H9 (cell line): Measurements from ENCODE around the gene PGR. TPM values are rescaled to one million over a fixed set of nuclear protein-coding genes. Genes with fewer than 3 reads are reported as not detected.

ENCODE experiments used
- DNase-seq: peaks from one replicate; pipeline ENCODE4 v3.0.0-alpha.2; 2017
- H2AFZ ChIP-seq: one replicate; pipeline ENCODE4 v1.6.1; 2013; ENCODE audit warnings: mild to moderate bottlenecking, low read length, control low read depth, moderate library complexity
- H2AK5ac ChIP-seq: 2 replicates; pipeline ENCODE4 v1.6.1; 2013; ENCODE audit warnings: low read length, control low read depth, mixed read lengths; ENCODE audit not compliant: insufficient read length
- H2BK120ac ChIP-seq: one replicate; pipeline ENCODE4 v1.6.1; 2013; ENCODE audit warnings: low read depth, mild to moderate bottlenecking, low read length, control low read depth, inconsistent platforms; ENCODE audit not compliant: poor library complexity, severe bottlenecking
- H2BK12ac ChIP-seq: 2 replicates; pipeline ENCODE4 v1.6.1; 2013; ENCODE audit warnings: low read length, control low read depth, mixed read lengths, low read depth; ENCODE audit not compliant: insufficient read length
- H2BK15ac ChIP-seq: 2 replicates; pipeline ENCODE4 v1.6.1; 2013; ENCODE audit warnings: low read depth, low read length, control low read depth
- H2BK20ac ChIP-seq: one replicate; pipeline ENCODE4 v1.6.1; 2013; ENCODE audit warnings: low read depth, mild to moderate bottlenecking, low read length, control low read depth, inconsistent platforms; ENCODE audit not compliant: poor library complexity, severe bottlenecking
- H2BK5ac ChIP-seq: 2 replicates; pipeline ENCODE4 v1.6.1; 2013; ENCODE audit warnings: low read length, control low read depth, mixed read lengths; ENCODE audit not compliant: insufficient read length
- H3K14ac ChIP-seq: 2 replicates; pipeline ENCODE4 v1.6.1; 2013; ENCODE audit warnings: low read length, control low read depth; ENCODE audit not compliant: insufficient read depth
- H3K18ac ChIP-seq: 2 replicates; pipeline ENCODE4 v1.6.1; 2013; ENCODE audit warnings: low read depth, mild to moderate bottlenecking, mixed read lengths, low read length, control low read depth; ENCODE audit not compliant: insufficient read length
- H3K23ac ChIP-seq: 2 replicates; pipeline ENCODE4 v1.6.1; 2013; ENCODE audit warnings: low read length, control low read depth, mixed read lengths, low read depth; ENCODE audit not compliant: insufficient read length
- H3K23me2 ChIP-seq: 2 replicates; pipeline ENCODE4 v1.6.1; 2013; ENCODE audit warnings: low read depth, mild to moderate bottlenecking, mixed read lengths, low read length, control low read depth; ENCODE audit not compliant: insufficient read length, poor library complexity, severe bottlenecking
- H3K27ac ChIP-seq: 2 replicates; pipeline ENCODE4 v1.5.1; 2013; ENCODE audit warnings: low read length, control low read depth, mixed read lengths, low read depth; ENCODE audit not compliant: insufficient read length
- H3K27me3 ChIP-seq: 2 replicates; pipeline ENCODE4 v1.6.1; 2013; ENCODE audit warnings: low read length, control low read depth, inconsistent platforms; ENCODE audit not compliant: insufficient read depth
- H3K4ac ChIP-seq: 2 replicates; pipeline ENCODE4 v1.6.1; 2013; ENCODE audit warnings: low read depth, mild to moderate bottlenecking, control low read depth, inconsistent platforms, low read length, moderate library complexity
- H3K4me1 ChIP-seq: 2 replicates; pipeline ENCODE4 v1.6.1; 2013; ENCODE audit warnings: low read length, control low read depth, inconsistent platforms; ENCODE audit not compliant: insufficient read depth
- H3K4me2 ChIP-seq: 2 replicates; pipeline ENCODE4 v1.6.1; 2013; ENCODE audit warnings: low read length, control low read depth, mixed read lengths; ENCODE audit not compliant: insufficient read length, insufficient read depth
- H3K56ac ChIP-seq: 2 replicates; pipeline ENCODE4 v1.6.1; 2013; ENCODE audit warnings: low read depth, mild to moderate bottlenecking, mixed read lengths, low read length, control low read depth; ENCODE audit not compliant: insufficient read length
- H3K79me1 ChIP-seq: 2 replicates; pipeline ENCODE4 v1.6.1; 2013; ENCODE audit warnings: low read depth, mild to moderate bottlenecking, moderate library complexity, low read length, control low read depth, inconsistent platforms; ENCODE audit not compliant: insufficient read depth, poor library complexity, severe bottlenecking
- H3K79me2 ChIP-seq: 2 replicates; pipeline ENCODE4 v1.6.1; 2013; ENCODE audit warnings: low read length, control low read depth, inconsistent platforms; ENCODE audit not compliant: insufficient read depth
- H3K9ac ChIP-seq: 2 replicates; pipeline ENCODE4 v1.6.1; 2013; ENCODE audit warnings: low read length, control low read depth, mixed read lengths; ENCODE audit not compliant: insufficient read length; ENCODE audit errors: extremely low read depth
- H3K9me3 ChIP-seq: one replicate; pipeline ENCODE4 v1.6.1; 2013; ENCODE audit warnings: low read depth, low read length, inconsistent platforms; ENCODE audit not compliant: control insufficient read depth
- H3T11ph ChIP-seq: one replicate; pipeline ENCODE4 v1.6.1; 2013; ENCODE audit warnings: mild to moderate bottlenecking, low read length, control low read depth, inconsistent platforms
- H4K20me1 ChIP-seq: one replicate; pipeline ENCODE4 v1.6.1; 2013; ENCODE audit not compliant: control insufficient read depth, insufficient read length, insufficient read depth
- H4K5ac ChIP-seq: 2 replicates; pipeline ENCODE4 v1.6.1; 2013; ENCODE audit warnings: low read depth, mild to moderate bottlenecking, mixed read lengths, low read length, control low read depth; ENCODE audit not compliant: insufficient read length
- H4K8ac ChIP-seq: replicated peaks from 2 replicates; pipeline ENCODE4 v1.6.1; 2013; ENCODE audit warnings: low read length, control low read depth, mixed read lengths, low read depth; ENCODE audit not compliant: insufficient read length
- H4K91ac ChIP-seq: 2 replicates; pipeline ENCODE4 v1.6.1; 2013; ENCODE audit warnings: low read depth, mild to moderate bottlenecking, moderate library complexity, mixed read lengths, low read length, control low read depth; ENCODE audit not compliant: insufficient read length
- H3K27ac Mint-ChIP-seq, 3 experiments: 2 replicates in 2 of 3; 3 replicates in 1 of 3; pipeline ENCODE4 v1.8.0; 2020 to 2021; ENCODE audit warnings: mixed read lengths in 3 of 3, mild to moderate bottlenecking in 1 of 3, moderate library complexity in 1 of 3
- H3K27me3 Mint-ChIP-seq: 2 replicates; pipeline ENCODE4 v1.8.0; 2021; ENCODE audit warnings: low read depth, mild to moderate bottlenecking, moderate library complexity, mixed read lengths
- H3K36me3 Mint-ChIP-seq, 3 experiments: 2 replicates in 2 of 3; 3 replicates in 1 of 3; pipeline ENCODE4 v1.8.0; 2020 to 2021; ENCODE audit warnings: low read depth in 3 of 3, mixed read lengths in 3 of 3; ENCODE audit not compliant: insufficient read depth in 1 of 3
- H3K4me1 Mint-ChIP-seq, 2 experiments: 2 replicates each; pipeline ENCODE4 v1.8.0; 2020; ENCODE audit warnings: mixed read lengths in 2 of 2
- H3K4me3 Mint-ChIP-seq, 2 experiments: 2 replicates in 1 of 2; 3 replicates in 1 of 2; pipeline ENCODE4 v1.8.0; 2020 to 2021; ENCODE audit warnings: mild to moderate bottlenecking in 2 of 2, mixed read lengths in 2 of 2, moderate library complexity in 1 of 2
- H3K9me3 Mint-ChIP-seq, 2 experiments: 2 replicates in 1 of 2; 3 replicates in 1 of 2; pipeline ENCODE4 v1.8.0; 2020; ENCODE audit warnings: mild to moderate bottlenecking in 2 of 2, mixed read lengths in 2 of 2, moderate library complexity in 1 of 2
- WGBS: extraction: QIAGEN DNeasy Blood & Tissue Kit; methylation state at CpG from one replicate; pipeline ENCODE4 v1.1.7; 2013; ENCODE audit warnings: missing lambda C conversion rate, low lambda C conversion rate, mixed read lengths; ENCODE audit not compliant: insufficient read length; ENCODE audit errors: extremely low coverage; 5-methylcytosine and 5-hydroxymethylcytosine counted together
- total RNA-seq: library from RNA; stranded (reverse); gene quantifications from 2 replicates; pipeline ENCODE4 v1.2.1, GENCODE V29; 2021
- TF ChIP-seq, protein P1 (sequence below): fragments of 200-600 bp; sonication (generic); conservative IDR thresholded peaks from 3 replicates; pipeline ENCODE4 v1.8.0; 2021; ENCODE audit warnings: antibody characterized with exemption, mild to moderate bottlenecking

Gene PGR
- total RNA-seq, 1 experiment from 2014 or later: 0.02 TPM

DNA sequence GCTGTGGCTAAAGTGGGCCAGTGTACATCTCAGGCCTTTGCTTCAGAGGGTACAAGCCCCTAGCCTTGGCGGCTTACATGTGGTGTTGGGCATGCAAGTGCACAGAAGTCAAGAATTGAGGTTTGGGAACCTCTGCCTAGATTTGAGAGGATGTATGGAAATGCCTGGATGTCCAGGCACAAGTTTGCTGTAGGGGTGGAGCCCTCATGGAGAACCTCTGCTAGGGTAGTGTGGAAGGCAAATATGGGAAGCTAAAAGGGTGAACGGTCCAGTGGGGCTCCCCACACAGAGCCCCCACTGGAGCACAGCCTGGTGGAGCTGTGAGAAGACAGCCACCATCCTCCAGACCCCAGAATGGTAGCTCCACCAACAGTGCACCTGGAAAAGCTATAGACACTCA, 28.5 kb upstream of the PGR start:
- H4K8ac ChIP-seq: no peak overlapping the region
- H4K5ac ChIP-seq: no peak overlapping the region
- no peak overlapping the region for H3T11ph ChIP-seq
- H2BK15ac ChIP-seq: no peak overlapping the region
- H3K4ac ChIP-seq: no peak overlapping the region
- H4K91ac ChIP-seq: no peak overlapping the region
- no peaks in the 10 kb centered on the region for H3K79me2 ChIP-seq
- no peak overlapping the region for H2BK120ac ChIP-seq
- H3K4me2 ChIP-seq: no peak overlapping the region
- H2AFZ ChIP-seq: no peak overlapping the region
- TF ChIP-seq, protein P1, sequence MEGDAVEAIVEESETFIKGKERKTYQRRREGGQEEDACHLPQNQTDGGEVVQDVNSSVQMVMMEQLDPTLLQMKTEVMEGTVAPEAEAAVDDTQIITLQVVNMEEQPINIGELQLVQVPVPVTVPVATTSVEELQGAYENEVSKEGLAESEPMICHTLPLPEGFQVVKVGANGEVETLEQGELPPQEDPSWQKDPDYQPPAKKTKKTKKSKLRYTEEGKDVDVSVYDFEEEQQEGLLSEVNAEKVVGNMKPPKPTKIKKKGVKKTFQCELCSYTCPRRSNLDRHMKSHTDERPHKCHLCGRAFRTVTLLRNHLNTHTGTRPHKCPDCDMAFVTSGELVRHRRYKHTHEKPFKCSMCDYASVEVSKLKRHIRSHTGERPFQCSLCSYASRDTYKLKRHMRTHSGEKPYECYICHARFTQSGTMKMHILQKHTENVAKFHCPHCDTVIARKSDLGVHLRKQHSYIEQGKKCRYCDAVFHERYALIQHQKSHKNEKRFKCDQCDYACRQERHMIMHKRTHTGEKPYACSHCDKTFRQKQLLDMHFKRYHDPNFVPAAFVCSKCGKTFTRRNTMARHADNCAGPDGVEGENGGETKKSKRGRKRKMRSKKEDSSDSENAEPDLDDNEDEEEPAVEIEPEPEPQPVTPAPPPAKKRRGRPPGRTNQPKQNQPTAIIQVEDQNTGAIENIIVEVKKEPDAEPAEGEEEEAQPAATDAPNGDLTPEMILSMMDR: no peak
- no peaks in the 10 kb centered on the region for H3K79me1 ChIP-seq
- no peak overlapping the region for H3K14ac ChIP-seq
- no peak overlapping the region for H3K27ac ChIP-seq
- no peak for DNase-seq
- H3K18ac ChIP-seq: no peak overlapping the region
- peaks cover 21 to 24% of the 10 kb centered on the region in 2 experiments for H3K9me3 Mint-ChIP-seq
- no peaks in the 10 kb centered on the region for H3K27me3 ChIP-seq
- WGBS: no CpG with 5 or more reads among the region's 2 CpGs
- H3K36me3 Mint-ChIP-seq: peaks cover 5 to 16% (median 10%) of the 10 kb centered on the region in 3 experiments; a peak in 5 of 7 replicates
- no peaks in the 10 kb centered on the region for H3K23me2 ChIP-seq
- H2BK5ac ChIP-seq: no peak overlapping the region
- no peak overlapping the region for H3K23ac ChIP-seq
- no peak overlapping the region for H3K56ac ChIP-seq
- H3K4me1 ChIP-seq: no peaks in the 10 kb centered on the region
- H3K4me3 Mint-ChIP-seq: no peak overlapping the region
- H2BK20ac ChIP-seq: no peak overlapping the region
- no peaks in the 10 kb centered on the region for H3K4me1 Mint-ChIP-seq
- no peak overlapping the region for H2BK12ac ChIP-seq
- H3K9me3 ChIP-seq: no peaks in the 10 kb centered on the region
- no peak overlapping the region for H2AK5ac ChIP-seq
- peak overlapping the region in 1 of 3 experiments; percentile 33; a peak in 1 of 7 replicates for H3K27ac Mint-ChIP-seq
- no peaks in the 10 kb centered on the region for H4K20me1 ChIP-seq
- no peaks in the 10 kb centered on the region for H3K27me3 Mint-ChIP-seq
- H3K9ac ChIP-seq: no peak overlapping the region
